GM21423 (cell line): ENCODE data around the gene ATP5PF.
"Not testable (repeated sequence)": the region's sequence is repeated elsewhere in the genome, so short reads cannot be mapped to it uniquely, and the experiment has no call there.

Experiments used
- ATAC-seq: cut with Tn5 transposase; IDR thresholded peaks from one replicate; pipeline ENCODE4 v1.9.1; 2021; ENCODE audit warnings: mild to moderate bottlenecking, moderate library complexity; ENCODE audit not compliant: unreplicated experiment

Gene ATP5PF

GRCh38 chr21:25734904-25735645 lies at the start of gene ATP5PF, which contains the start of gene GABPA:
TSS of gene ATP5PF (minus strand) at chr21:25734904. CDS start at chr21:25729794, 5,110 bp downstream.
TSS of gene GABPA (plus strand) at chr21:25734972. CDS start at chr21:25741599, 6,627 bp downstream.
- ATAC-seq = peak; percentile 87

GRCh38 chr21:25778126-25778875 lies 43.6 kb upstream of the ATP5PF start:
- ATAC-seq = not testable (repeated sequence)

- no peak for ATAC-seq
Observed at GRCh38 chr21:25776440-25776839, 41.7 kb upstream of the ATP5PF start.

- ATAC-seq = no peak
Observed at GRCh38 chr21:25772686-25773085, 38.0 kb upstream of the ATP5PF start.

- no peak for ATAC-seq
Observed at GRCh38 chr21:25767921-25768320, 33.2 kb upstream of the ATP5PF start.

GRCh38 chr21:25764065-25764464 lies 29.4 kb upstream of the ATP5PF start:
- ATAC-seq = no peak

GRCh38 chr21:25760677-25761076 lies 26.0 kb upstream of the ATP5PF start:
- no peak for ATAC-seq

- ATAC-seq = no peak
Observed at GRCh38 chr21:25760061-25760460, 25.4 kb upstream of the ATP5PF start.

- ATAC-seq = no peak
Observed at GRCh38 chr21:25759573-25759972, 24.9 kb upstream of the ATP5PF start.

- ATAC-seq = no peak
Observed at GRCh38 chr21:25757531-25757930, 22.8 kb upstream of the ATP5PF start.

GRCh38 chr21:25756190-25756932 lies 21.7 kb upstream of the ATP5PF start:
- no peak for ATAC-seq

GRCh38 chr21:25752416-25752815 lies 17.7 kb upstream of the ATP5PF start:
- no peak for ATAC-seq

GRCh38 chr21:25750085-25750484 lies 15.4 kb upstream of the ATP5PF start:
- ATAC-seq = no peak

GRCh38 chr21:25744854-25745253 lies 10.2 kb upstream of the ATP5PF start:
- no peak for ATAC-seq

GRCh38 chr21:25742900-25743299 lies 8.2 kb upstream of the ATP5PF start:
- ATAC-seq = no peak

- ATAC-seq = no peak
Observed at GRCh38 chr21:25737421-25737820, 2.7 kb upstream of the ATP5PF start.

- peak; percentile 8 for ATAC-seq
Observed at GRCh38 chr21:25735646-25736597, 1.2 kb upstream of the ATP5PF start.

- ATAC-seq = peak; percentile 1
Observed at GRCh38 chr21:25734654-25734903, 125 bp downstream of the ATP5PF start.

- peak; percentile 3 for ATAC-seq
Observed at GRCh38 chr21:25733859-25734653, 648 bp downstream of the ATP5PF start.
